Measurements from ENCODE around the gene PFKFB1. TPM values are rescaled to one million over a fixed set of nuclear protein-coding genes. Genes with fewer than 3 reads are reported as not detected.

The PFKFB1 gene
- total RNA-seq, 1 donor from 2014 or later: 0.27 TPM

DNA sequence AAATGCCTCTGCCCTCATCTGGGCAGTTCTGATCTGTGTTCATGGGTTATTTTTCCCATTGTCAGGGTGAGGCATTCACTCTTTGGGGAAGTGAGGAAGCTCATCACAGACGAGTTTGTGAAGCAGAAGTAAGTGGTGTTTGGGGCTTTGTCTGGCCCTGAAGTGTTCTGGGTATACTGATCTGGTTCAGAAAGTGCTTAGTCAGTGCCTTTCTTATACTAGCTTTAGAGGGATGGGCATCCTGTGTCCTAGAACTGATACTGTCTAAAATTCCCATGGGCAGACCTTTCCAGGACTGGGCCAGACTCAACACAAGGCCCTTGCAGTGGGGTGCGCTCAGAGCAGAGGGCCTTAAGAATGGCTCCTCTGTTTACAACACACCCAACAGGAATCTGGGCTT lies 67.0 kb downstream of the PFKFB1 start:
- intact Hi-C loops (cut with micrococcal nuclease): no loop called here

DNA sequence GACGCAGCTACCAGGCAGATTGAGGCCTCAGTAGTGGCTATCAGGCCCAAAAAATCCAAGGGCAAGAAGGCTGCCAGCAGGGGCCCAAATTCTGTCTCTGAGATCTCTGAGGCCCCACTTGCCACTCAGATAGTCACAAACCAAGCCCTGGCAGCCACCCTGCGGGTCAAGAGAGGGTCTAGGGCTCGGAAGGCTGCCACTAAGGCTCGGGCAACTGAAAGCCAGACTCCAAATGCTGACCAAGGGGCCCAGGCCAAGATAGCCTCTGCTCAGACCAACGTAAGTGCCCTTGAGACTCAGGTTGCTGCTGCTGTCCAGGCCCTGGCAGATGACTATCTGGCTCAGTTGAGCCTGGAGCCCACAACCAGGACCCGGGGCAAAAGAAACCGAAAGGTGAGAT lies 70.6 kb downstream of the PFKFB1 start:
- intact Hi-C loops (cut with micrococcal nuclease): no loop called here

DNA sequence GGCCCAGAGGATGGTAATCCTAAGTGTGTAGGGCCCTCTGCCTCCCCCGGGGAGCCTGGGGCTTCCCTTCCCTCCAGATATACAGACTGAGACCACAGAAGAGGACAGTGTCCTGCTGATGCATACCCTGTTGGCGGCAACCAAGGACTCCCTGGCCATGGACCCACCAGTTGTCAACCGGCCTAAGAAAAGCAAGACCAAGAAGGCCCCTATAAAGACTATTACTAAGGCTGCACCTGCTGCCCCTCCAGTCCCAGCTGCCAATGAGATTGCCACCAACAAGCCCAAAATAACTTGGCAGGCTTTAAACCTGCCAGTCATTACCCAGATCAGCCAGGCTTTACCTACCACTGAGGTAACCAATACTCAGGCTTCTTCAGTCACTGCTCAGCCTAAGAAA lies 71.4 kb downstream of the PFKFB1 start:
- intact Hi-C loops (cut with micrococcal nuclease): no loop called here

DNA sequence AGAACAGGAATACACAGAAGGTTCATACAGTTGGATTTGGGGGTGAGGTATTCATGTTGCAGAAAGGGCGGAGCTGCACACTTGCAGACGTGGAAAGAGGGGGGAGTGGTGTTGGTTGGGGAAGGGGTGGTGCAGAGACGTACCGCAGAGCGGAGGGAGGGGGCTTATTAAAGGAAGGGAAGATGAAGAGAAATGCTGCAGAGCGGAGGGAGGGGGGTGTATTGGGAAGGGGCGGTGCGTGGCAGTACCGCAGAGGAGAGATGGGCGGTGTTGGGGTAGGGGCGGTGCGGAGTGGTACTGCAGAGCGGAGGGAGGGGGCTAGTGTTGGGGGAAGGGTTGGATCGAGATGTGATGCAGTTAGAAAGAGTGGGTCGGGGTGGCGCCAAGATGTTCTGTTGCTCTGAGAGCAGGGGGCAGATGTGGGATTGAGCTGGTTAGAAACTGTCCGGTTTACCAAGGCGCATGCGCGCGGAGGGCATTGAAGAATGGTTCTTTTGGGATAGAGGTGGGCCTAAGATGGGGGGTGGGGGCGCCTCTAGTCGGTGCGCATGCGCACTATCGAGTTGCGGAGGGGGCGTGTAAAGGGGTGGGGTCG lies 72.5 kb downstream of the PFKFB1 start:
- intact Hi-C loops (cut with micrococcal nuclease): loop anchor here (2.0 kb wide), 1 partner anchor 79 kb away; the partner anchor contains the start of gene APEX2

DNA sequence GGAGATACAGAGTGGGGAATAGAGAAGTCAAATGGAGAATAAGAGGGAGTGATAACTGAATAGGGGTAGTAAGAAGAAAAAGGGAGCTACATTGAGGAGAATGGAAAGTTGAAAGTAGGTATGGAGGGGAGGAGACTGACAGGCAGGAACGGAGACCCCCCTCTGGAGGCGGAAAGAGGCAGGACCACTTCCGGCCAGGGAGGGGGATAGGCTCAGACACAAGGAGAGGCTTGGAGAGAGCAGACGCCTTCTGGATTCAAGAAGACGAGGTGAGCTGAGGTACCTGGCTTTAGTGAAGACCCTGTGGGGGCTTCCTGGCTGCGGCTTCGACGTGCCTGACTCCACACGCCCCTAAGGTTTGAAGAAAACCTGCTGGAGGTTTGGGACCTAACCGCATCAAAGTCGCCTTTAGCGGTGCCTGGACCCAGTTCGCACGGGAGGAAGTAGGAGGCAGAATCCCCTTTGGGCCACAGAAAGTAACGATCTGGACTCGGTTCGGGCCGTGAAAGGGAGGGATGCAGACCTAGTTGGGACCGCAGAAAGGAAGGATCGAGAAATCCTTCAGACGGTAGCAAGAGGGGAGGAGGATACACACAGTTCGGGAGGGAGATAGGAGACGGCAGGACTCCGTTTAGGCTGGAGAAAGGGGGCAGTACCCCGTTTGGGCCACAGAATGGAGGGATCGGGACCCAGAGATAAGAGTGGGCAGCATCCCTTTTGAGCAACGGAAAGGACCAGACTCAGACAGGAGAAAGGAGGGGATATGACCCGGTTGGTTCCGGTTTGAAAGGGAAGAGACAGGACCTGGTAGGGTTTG lies 73.2 kb downstream of the PFKFB1 start, which contains the start of gene TRO:
Gene TRO, plus strand, starts transcription at position 215 of the 817 bp plus-strand sequence. CDS start 1,423 bp downstream, outside the sequence.
- intact Hi-C loops (cut with micrococcal nuclease): loop anchor here (2.0 kb wide), 1 partner anchor 80 kb away; the partner anchor contains the start of gene APEX2

DNA sequence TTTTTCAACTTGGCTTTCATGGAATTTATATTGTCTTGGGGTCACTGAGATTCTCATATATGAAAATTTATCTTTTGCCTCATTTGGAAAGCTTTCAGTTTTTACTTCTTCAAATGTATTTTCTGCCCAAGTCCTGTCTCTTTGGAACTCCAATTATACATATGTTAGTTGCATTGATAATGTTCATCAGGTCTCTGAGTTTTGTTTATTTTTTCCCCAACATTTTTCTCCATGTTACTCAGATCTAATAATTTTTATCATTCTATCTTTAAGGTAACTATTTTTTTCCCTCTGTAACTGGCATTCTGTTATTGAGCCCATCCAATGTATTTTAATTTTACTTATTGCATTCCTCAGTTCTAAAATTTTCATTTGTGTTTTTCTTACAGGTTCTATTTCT lies 84.0 kb downstream of the PFKFB1 start:
- intact Hi-C loops (cut with micrococcal nuclease): no loop called here

DNA sequence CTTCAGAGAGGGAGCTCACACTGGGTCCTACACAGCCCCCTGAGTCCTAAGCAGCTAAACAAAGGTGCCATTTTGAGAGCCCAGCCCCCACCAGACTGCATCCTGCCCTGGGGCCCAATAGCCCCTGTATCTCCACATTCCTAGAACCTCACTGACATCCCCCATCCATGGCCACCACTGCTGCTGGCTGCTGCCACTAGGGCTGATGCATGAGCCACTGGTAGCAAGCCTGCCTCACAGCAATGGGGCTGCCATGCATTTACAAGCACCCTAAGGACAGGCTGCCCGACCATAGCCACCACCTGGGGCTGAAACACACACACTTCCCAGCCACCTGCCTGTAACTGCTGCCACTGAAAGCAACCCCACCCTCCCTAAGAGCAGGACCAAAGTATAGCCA lies 99.8 kb downstream of the PFKFB1 start:
- intact Hi-C loops (cut with micrococcal nuclease): no loop called here

DNA sequence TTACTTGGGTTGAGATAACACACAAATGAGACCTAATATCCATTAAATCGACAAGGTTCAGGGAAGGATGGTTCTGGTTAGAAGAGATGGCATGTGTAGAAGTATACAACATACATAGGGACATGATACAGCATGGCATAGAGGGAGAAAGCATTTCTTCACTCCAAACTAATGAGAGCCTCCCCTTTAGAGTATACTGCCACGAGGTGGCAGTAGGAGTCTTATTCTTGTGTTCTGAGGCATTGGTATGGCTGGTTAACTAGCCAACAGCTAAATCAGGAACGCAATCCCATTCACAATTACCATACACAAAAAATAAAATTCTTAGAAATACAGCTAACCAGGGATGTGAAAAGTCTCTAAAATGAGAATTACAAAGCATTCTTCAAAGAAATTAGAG lies 102.4 kb downstream of the PFKFB1 start:
- intact Hi-C loops (cut with micrococcal nuclease): loop anchor here (1.0 to 2.0 kb wide), 2 partner anchors 166 to 269 kb away; no protein-coding TSS in a partner anchor

DNA sequence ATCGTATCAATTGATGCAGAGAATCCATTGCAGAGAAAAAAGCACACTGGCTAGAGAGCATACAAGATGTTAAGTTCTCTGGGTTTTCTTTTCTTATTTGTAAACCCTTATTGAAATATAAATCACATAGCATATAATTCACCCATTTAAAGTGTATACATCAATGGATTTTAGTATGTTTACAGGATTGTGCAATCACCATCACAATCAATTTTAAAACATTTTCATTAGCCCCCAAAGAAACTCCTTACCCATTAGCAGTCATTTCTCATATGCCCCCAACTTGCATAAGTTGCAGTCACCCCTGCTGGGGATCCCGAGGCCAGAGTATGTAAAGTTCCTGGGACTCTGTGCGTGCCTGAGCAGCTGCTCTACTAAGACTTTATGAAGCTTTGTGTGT lies 108.2 kb downstream of the PFKFB1 start:
- intact Hi-C loops (cut with micrococcal nuclease): no loop called here

Other genes with a start within 250 kb of the PFKFB1 start
- gene ITIH6, start 195.9 kb downstream of the PFKFB1 start, total RNA-seq: not detected in 2 replicates
- gene MAGED2, start 186.4 kb downstream of the PFKFB1 start, total RNA-seq: 39.5 and 44.5 TPM in 2 replicates
- gene TRO, start 73.4 kb downstream of the PFKFB1 start, total RNA-seq: 0.64 and 1.2 TPM in 2 replicates
- gene APEX2, start 6.2 kb upstream of the PFKFB1 start, total RNA-seq: 28.2 and 34.9 TPM in 2 replicates
- not detected in 2 replicates for gene ALAS2, start 36.8 kb upstream of the PFKFB1 start, total RNA-seq
- 0.36 TPM in 1 of 2 replicates, not detected in the other for gene PAGE2B, start 80.8 kb upstream of the PFKFB1 start, total RNA-seq
- gene PAGE2, start 94.8 kb upstream of the PFKFB1 start, total RNA-seq: not detected in 2 replicates
- 0.43 TPM in 1 of 2 replicates, not detected in the other for gene PAGE5, start 226.2 kb upstream of the PFKFB1 start, total RNA-seq